K562 (cell line): Measurements from ENCODE around the gene SVBP. TPM values are rescaled to one million over a fixed set of nuclear protein-coding genes. Genes with fewer than 3 reads are reported as not detected.
A peak's percentile ranks its signal among the peaks of the same experiment; 100 is the strongest.

Experiments
- ATAC-seq: fragments of 200-7000 bp; cut with Tn5 transposase; 3 replicates; pipeline ENCODE4 v1.9.1; 2020; ENCODE audit warnings: moderate library complexity
- BruUV-seq: library from RNA; stranded (reverse); fragments of 400-500 nt; replicated peaks from 2 replicates; lab custom pipeline; 2021; lab: Mats Ljungman, UMichigan
- CTCF ChIA-PET: fragments of 300-600 bp; formaldehyde crosslinking; extraction: SDS; loops from one replicate; lab custom pipeline; 2021; ENCODE audit warnings: low intra/inter-chr PET ratio; lab: Yijun Ruan, JAX
- POLR2A ChIA-PET: fragments of 300-600, 350-650 bp; sonication (Branson Sonifier 250); formaldehyde crosslinking; extraction: SDS; loops from one replicate; lab custom pipeline; 2021; ENCODE audit warnings: antibody characterized with exemption, inconsistent platforms; lab: Yijun Ruan, JAX
- DNase-seq, 4 experiments: peaks; one replicate each; pipeline versions ENCODE4 v3.0.0 to v3.0.0-alpha.2; 2011 to 2018; ENCODE audit warnings: low spot score in 3 of 4, mixed read lengths in 3 of 4; ENCODE audit errors: extremely low read depth in 1 of 4
- FAIRE-seq: peaks from 2 replicates; lab custom pipeline; 2011; peaks lifted over from hg19 to GRCh38; lab: Jason Lieb, UNC
- H2AFZ ChIP-seq: 2 replicates; pipeline ENCODE4 v1.6.0; 2011; ENCODE audit warnings: low read depth, low read length, control low read depth, inconsistent platforms
- H3K27ac ChIP-seq: fragments of 200-600 bp; 3 replicates; pipeline ENCODE4 v1.8.0; 2011; ENCODE audit warnings: low read depth, mild to moderate bottlenecking, control low read depth, inconsistent platforms, low read length, moderate library complexity, mixed read lengths; ENCODE audit errors: extremely low read depth
- H3K27me3 ChIP-seq, 2 experiments: fragments of 300-600 bp in 1 of 2; 2 replicates in 1 of 2; 3 replicates in 1 of 2; pipeline versions ENCODE4 v1.6.0 to v1.8.0; 2011; ENCODE audit warnings: inconsistent platforms in 2 of 2, low read length in 2 of 2, mild to moderate bottlenecking in 1 of 2, mixed read lengths in 1 of 2, moderate library complexity in 1 of 2; ENCODE audit not compliant: control insufficient read depth in 2 of 2, insufficient read depth in 2 of 2
- H3K36me3 ChIP-seq: fragments of 300-600 bp; 3 replicates; pipeline ENCODE4 v1.8.0; 2011; ENCODE audit warnings: mild to moderate bottlenecking, low read length, inconsistent platforms; ENCODE audit not compliant: control insufficient read depth, insufficient read depth
- H3K4me1 ChIP-seq, 2 experiments: fragments of 200-600 bp in 1 of 2; replicated peaks in 1 of 2; 2 replicates in 1 of 2; 3 replicates in 1 of 2; pipeline versions ENCODE4 v1.5.1 to v1.8.0; 2011; ENCODE audit warnings: inconsistent platforms in 2 of 2, low read length in 2 of 2, mild to moderate bottlenecking in 1 of 2, mixed read lengths in 1 of 2, moderate library complexity in 1 of 2; ENCODE audit not compliant: control insufficient read depth in 2 of 2, insufficient read depth in 2 of 2
- H3K4me2 ChIP-seq: 2 replicates; pipeline ENCODE4 v1.6.1; 2011; ENCODE audit warnings: low read length, control low read depth, inconsistent platforms, mixed read lengths; ENCODE audit not compliant: insufficient read depth
- H3K4me3 ChIP-seq: fragments of 200-600 bp; sonication (generic), shearing (Covaris generic); 2 replicates; pipeline ENCODE4 v1.5.1; 2016; ENCODE audit warnings: control low read depth, inconsistent platforms
- H3K79me2 ChIP-seq: fragments of 200-600 bp; 3 replicates; pipeline ENCODE4 v1.8.0; 2011; ENCODE audit warnings: low read length, inconsistent platforms; ENCODE audit not compliant: control insufficient read depth, insufficient read depth
- H3K9ac ChIP-seq, 2 experiments: 2 replicates each; pipeline versions ENCODE4 v1.6.0 to v1.6.1; 2011; ENCODE audit warnings: low read depth in 2 of 2, low read length in 2 of 2, control low read depth in 1 of 2, inconsistent platforms in 1 of 2, mild to moderate bottlenecking in 1 of 2, mixed read lengths in 1 of 2; ENCODE audit not compliant: insufficient read depth in 1 of 2
- H3K9me1 ChIP-seq: one replicate; pipeline ENCODE4 v1.6.0; 2011; ENCODE audit warnings: inconsistent platforms, mild to moderate bottlenecking, low read length, moderate library complexity; ENCODE audit not compliant: control insufficient read depth, insufficient read depth
- H3K9me3 ChIP-seq: replicated peaks from 2 replicates; pipeline ENCODE4 v1.5.1; 2011; ENCODE audit warnings: low read depth, low read length, inconsistent platforms; ENCODE audit not compliant: control insufficient read depth, insufficient read depth
- H4K20me1 ChIP-seq: replicated peaks from 2 replicates; pipeline ENCODE4 v1.6.1; 2011; ENCODE audit warnings: low read length, inconsistent platforms, mixed read lengths; ENCODE audit not compliant: control insufficient read depth, insufficient read depth
- ARID1B ChIP-seq: fragments of 450-650 bp; IDR thresholded peaks from 2 replicates; pipeline ENCODE4 v1.6.1; 2016; ENCODE audit warnings: antibody characterized with exemption, mild to moderate bottlenecking, inconsistent platforms
- CBFA2T2 ChIP-seq: fragments of 450-650 bp; conservative IDR thresholded peaks from 2 replicates; pipeline ENCODE4 v1.6.1; 2017; ENCODE audit warnings: mild to moderate bottlenecking
- CBFA2T3 ChIP-seq: fragments of 450-650 bp; IDR thresholded peaks from 2 replicates; pipeline ENCODE4 v1.6.1; 2017
- DPF2 ChIP-seq: fragments of 450-650 bp; IDR thresholded peaks from 2 replicates; pipeline ENCODE4 v1.6.1; 2016
- EGR1 ChIP-seq: fragments of 450-650 bp; conservative IDR thresholded peaks from 2 replicates; pipeline ENCODE4 v1.6.1; 2017; ENCODE audit warnings: mild to moderate bottlenecking
- FOXA1 ChIP-seq: fragments of 450-650 bp; IDR thresholded peaks from 2 replicates; pipeline ENCODE4 v1.6.1; 2016; ENCODE audit warnings: mild to moderate bottlenecking, borderline replicate concordance
- KDM1A ChIP-seq, 2 experiments: fragments of 450-650 bp; IDR thresholded peaks; 2 replicates each; pipeline ENCODE4 v1.6.1; 2016; ENCODE audit warnings: mild to moderate bottlenecking in 2 of 2
- POLR2H ChIP-seq: IDR thresholded peaks from 2 replicates; pipeline ENCODE4 v1.6.1; 2016; ENCODE audit warnings: missing genetic modification characterization, low read depth, mild to moderate bottlenecking, control low read depth, missing compliant biosample characterization, moderate library complexity
- STAG1 ChIP-seq: sonication (generic); formaldehyde crosslinking; IDR thresholded peaks from 2 replicates; pipeline ENCODE4 v1.5.0; 2020; ENCODE audit warnings: missing genetic modification reagents, borderline replicate concordance
- STAT5A ChIP-seq: IDR thresholded peaks from 2 replicates; pipeline ENCODE4 v1.6.1; 2012; ENCODE audit warnings: low read length, inconsistent platforms, borderline replicate concordance
- TAL1 ChIP-seq: fragments of 450-650 bp; IDR thresholded peaks from 2 replicates; pipeline ENCODE4 v1.6.1; 2016; ENCODE audit warnings: mild to moderate bottlenecking
- TCF3 ChIP-seq: sonication (generic); formaldehyde crosslinking; IDR thresholded peaks from 2 replicates; pipeline ENCODE4 v1.4.0; 2020; ENCODE audit warnings: mild to moderate bottlenecking, missing genetic modification reagents
- TEAD4 ChIP-seq, 2 experiments: sonication (generic) in 1 of 2; formaldehyde crosslinking in 1 of 2; IDR thresholded peaks; 2 replicates each; pipeline versions ENCODE4 v1.6.1 to v1.8.0; 2012 to 2022; ENCODE audit warnings: borderline replicate concordance in 1 of 2, inconsistent platforms in 1 of 2, low read length in 1 of 2, mild to moderate bottlenecking in 1 of 2, missing genetic modification reagents in 1 of 2
- U2AF2 ChIP-seq: fragments of 200-400 bp; formaldehyde crosslinking; optimal IDR thresholded peaks from 2 replicates; pipeline ENCODE3; 2017; ENCODE audit warnings: low read depth, mild to moderate bottlenecking, low read length
- ZNF584 ChIP-seq: fragments of 200-800 bp; sonication (Bioruptor generic); IDR thresholded peaks from 2 replicates; pipeline ENCODE4 v1.6.1; 2016; ENCODE audit warnings: low read depth, mild to moderate bottlenecking, missing genetic modification characterization, missing compliant biosample characterization
- WGBS: fragments of 100-300 bp; shearing (Covaris generic); methylation state at CpG from one replicate; pipeline ENCODE4 v1.1.6; 2016; ENCODE audit warnings: low coverage, mixed read lengths; ENCODE audit not compliant: insufficient coverage; ENCODE audit errors: missing lambda C conversion rate; 5-methylcytosine and 5-hydroxymethylcytosine counted together
- in situ Hi-C: fragments of 300-500 bp; cut with MboI; formaldehyde crosslinking; loops from 4 replicates; pipeline ENCODE4 v1.15.0; 2018; ENCODE audit warnings: inconsistent platforms, mixed read lengths
- intact Hi-C: fragments of 100-400 bp; cut with micrococcal nuclease; formaldehyde crosslinking; loops from 2 replicates; pipeline ENCODE4 v1.14.2; 2022
- polyA plus RNA-seq, 8 experiments: library from polyadenylated mRNA; depleted of rRNA in 4 of 8; stranded (reverse) in 5 of 8; unstranded in 3 of 8; fragments of >200 nt; fragmentation: Nextera tagmentation in 2 of 8; fragmentation: Illumina TruSeq in 1 of 8; extraction: Ambion mirVana in 2 of 8; extraction: Trizol in 1 of 8; gene quantifications; 2 replicates each; pipeline versions ENCODE4 v1.2.1 to v1.2.3, GENCODE V29; 2011 to 2014; ENCODE audit warnings: inconsistent platforms in 1 of 8, missing spikeins in 1 of 8
- total RNA-seq, 7 experiments: library from RNA; depleted of rRNA in 6 of 7; stranded (reverse); fragments of >200 nt in 6 of 7; fragmentation: Illumina TruSeq in 2 of 7; extraction: Trizol in 2 of 7; gene quantifications; 2 replicates each; pipeline versions ENCODE4 v1.2.1 to v1.2.3, GENCODE V29; 2011 to 2021; ENCODE audit warnings: low replicate concordance in 1 of 7
- TF ChIP-seq, protein P1 (sequence below): fragments of 450-650 bp; formaldehyde crosslinking; IDR thresholded peaks from 2 replicates; pipeline ENCODE4 v1.4.0; 2020; ENCODE audit warnings: mild to moderate bottlenecking, moderate library complexity

Gene SVBP
- total and polyA plus RNA-seq, 9 of the 15 experiments (the other 6 are each of a cell fraction or from before 2014, with no cell fraction given) = 31.7 to 49.7 (median 40.0) TPM

DNA sequence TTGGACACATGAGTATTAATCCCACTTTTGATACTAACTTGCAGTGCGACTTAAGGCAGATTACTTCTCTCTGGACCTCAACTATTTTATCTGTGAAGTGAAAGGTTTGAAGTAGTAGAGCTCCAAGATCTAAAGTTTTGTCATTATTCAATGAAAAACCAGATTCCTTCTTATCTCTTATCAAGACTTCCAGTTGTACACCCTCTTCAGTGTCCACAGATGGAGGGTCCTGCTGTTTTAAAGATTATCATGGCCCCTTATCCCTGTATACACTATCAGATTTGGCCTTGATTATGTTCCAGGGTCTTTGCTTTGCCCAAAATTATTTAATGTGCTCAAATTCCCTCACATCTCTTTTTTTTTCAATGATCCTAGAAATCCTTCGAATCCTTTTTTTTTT, 49.0 kb downstream of the SVBP start:
- no peak for ATAC-seq
- TSS peak; percentile 60 for BruUV-seq
- Histone ChIP-seq H3K4me3 (peak overlapping the region; percentile 76), H3K4me1 (peaks cover 12 to 24% of the 10 kb centered on the region in 2 experiments; a peak in 3 of 5 replicates), H3K9me1 (no peaks in the 10 kb centered on the region), H3K27ac (peak overlapping the region; percentile 81; the same call in 2 of the 3 replicates), H3K79me2 (peaks cover 77% of the 10 kb centered on the region), H3K4me2 (peak overlapping the region; percentile 100), H4K20me1 (peaks cover 15% of the 10 kb centered on the region), H3K9me3 (no peaks in the 10 kb centered on the region), H3K9ac (peak overlapping the region in 1 of 2 experiments; percentile 87; a peak in 3 of 4 replicates), H3K27me3 (no peaks in the 10 kb centered on the region), H2AFZ (no peak overlapping the region), H3K36me3 (peaks cover 24% of the 10 kb centered on the region)
- in situ Hi-C loops = no loop called here
- peak; percentile 49; the same call in 1 of the 2 replicates for TF ChIP-seq TEAD4 (IDR thresholded peaks at IDR 0.05; ENCODE audit: low read length)
- no peak for TF ChIP-seq TEAD4 (CRISPR knock-in tag; IDR thresholded peaks at IDR 0.05; ENCODE audit: borderline replicate concordance)
- no peak for TF ChIP-seq FOXA1
- TF ChIP-seq U2AF2 = no peak
- peak; percentile 16; the same call in 1 of the 2 replicates for TF ChIP-seq TCF3 (CRISPR knock-in tag)
- peak; percentile 32; the same call in 1 of the 2 replicates for TF ChIP-seq TAL1
- peak in 1 of 2 experiments; percentile 43; a peak in 1 of 4 replicates for TF ChIP-seq KDM1A (IDR thresholded peaks at IDR 0.05)
- 0 out of 2 replicates have a peak, but pooled peaks have one; percentile 17 for TF ChIP-seq STAT5A
- 0 out of 2 replicates have a peak, but pooled peaks have one; percentile 13 for TF ChIP-seq DPF2
- 0 out of 2 replicates have a peak, but pooled peaks have one; percentile 33 for TF ChIP-seq POLR2H (tag)
- peak; percentile 38; the same call in 1 of the 2 replicates for TF ChIP-seq ARID1B
- no peak for TF ChIP-seq ZNF584 (CRISPR knock-in tag)
- TF ChIP-seq CBFA2T3 = peak; percentile 76
- no peak for TF ChIP-seq EGR1
- no peak for TF ChIP-seq STAG1
- TF ChIP-seq, protein P1, sequence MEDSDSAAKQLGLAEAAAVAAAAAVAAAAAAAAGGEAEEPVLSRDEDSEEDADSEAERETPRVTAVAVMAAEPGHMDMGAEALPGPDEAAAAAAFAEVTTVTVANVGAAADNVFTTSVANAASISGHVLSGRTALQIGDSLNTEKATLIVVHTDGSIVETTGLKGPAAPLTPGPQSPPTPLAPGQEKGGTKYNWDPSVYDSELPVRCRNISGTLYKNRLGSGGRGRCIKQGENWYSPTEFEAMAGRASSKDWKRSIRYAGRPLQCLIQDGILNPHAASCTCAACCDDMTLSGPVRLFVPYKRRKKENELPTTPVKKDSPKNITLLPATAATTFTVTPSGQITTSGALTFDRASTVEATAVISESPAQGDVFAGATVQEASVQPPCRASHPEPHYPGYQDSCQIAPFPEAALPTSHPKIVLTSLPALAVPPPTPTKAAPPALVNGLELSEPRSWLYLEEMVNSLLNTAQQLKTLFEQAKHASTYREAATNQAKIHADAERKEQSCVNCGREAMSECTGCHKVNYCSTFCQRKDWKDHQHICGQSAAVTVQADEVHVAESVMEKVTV (CRISPR knock-in tag) = no peak
- TF ChIP-seq CBFA2T2 = peak; percentile 55
- no peak for DNase-seq
- intact Hi-C loops = loop anchor here (5.0 kb wide), 3 partner anchors 59 to 86 kb away; partner anchors contain the start of genes YBX1 and ZNF691
- 49% methylated on average over 2 of the region's 2 CpGs for WGBS
- CTCF ChIA-PET = no interaction called here
- FAIRE-seq = no peak
- POLR2A ChIA-PET = interaction anchor here (0.6 to 3.5 kb wide), 7 partner anchors 9 to 166 kb away, joined by 3 to 20 read pairs (median 4); no protein-coding TSS in a partner anchor
